ENCODE data around the gene B3GAT1.

DNA sequence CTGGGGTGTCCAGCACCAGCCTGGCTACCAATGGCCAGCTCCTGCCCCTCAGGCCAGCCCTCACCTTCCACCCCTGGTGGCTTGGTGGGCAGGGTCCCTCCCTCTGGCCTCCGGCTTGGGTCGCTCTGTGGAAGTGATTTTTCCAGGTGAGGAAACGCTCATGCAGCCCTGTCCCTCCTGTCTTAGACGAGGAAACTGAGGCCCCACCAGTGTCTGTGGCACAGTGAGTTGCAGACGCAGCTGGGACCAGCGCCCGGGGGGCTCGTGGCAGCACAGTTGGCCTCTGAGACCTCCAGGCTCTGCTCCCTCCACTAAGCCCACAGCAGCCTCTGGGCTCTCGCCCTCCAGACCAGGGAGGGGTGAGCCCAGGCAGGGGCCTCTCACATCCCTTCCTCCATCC lies 6.2 kb downstream of the B3GAT1 start:
- TF ChIP-seq CTCF (IDR thresholded peaks at IDR 0.05) (no peak), ZFX (IDR thresholded peaks at IDR 0.05; ENCODE audit: borderline replicate concordance) (no peak)
